A172 (cell line): Measurements from ENCODE around the gene DOK4. TPM values are rescaled to one million over a fixed set of nuclear protein-coding genes. Genes with fewer than 3 reads are reported as not detected.
A peak's percentile ranks its signal among the peaks of the same experiment; 100 is the strongest.
"Not testable (repeated sequence)": the region's sequence is repeated elsewhere in the genome, so short reads cannot be mapped to it uniquely, and the experiment has no call there.

Source experiments
- DNase-seq: peaks from one replicate; pipeline ENCODE4 v3.0.0-alpha.2; 2015; ENCODE audit warnings: low spot score
- total RNA-seq: library from RNA; depleted of rRNA; stranded (reverse); fragments of >200 nt; shearing (Covaris generic); gene quantifications from 2 replicates; pipeline ENCODE4 v1.2.3, GENCODE V29; 2014

DOK4 gene
- total RNA-seq, 1 experiment from 2014 or later, result 78.6 TPM

- no peak for DNase-seq
These were observed 15.9 kb upstream of the DOK4 start for GRCh38 chr16:57502048-57502775.

- DNase-seq, result no peak
These were observed 15.2 kb upstream of the DOK4 start for GRCh38 chr16:57501492-57501891.

GRCh38 chr16:57500578-57501111 lies 14.4 kb upstream of the DOK4 start:
- DNase-seq, result no peak

- not testable (repeated sequence) for DNase-seq
These were observed 13.6 kb upstream of the DOK4 start for GRCh38 chr16:57499941-57500340.

GRCh38 chr16:57498031-57498430 lies 11.7 kb upstream of the DOK4 start:
- no peak for DNase-seq

- no peak for DNase-seq
These were observed 10.8 kb upstream of the DOK4 start for GRCh38 chr16:57497121-57497520.

- DNase-seq, result no peak
These were observed 7.5 kb upstream of the DOK4 start for GRCh38 chr16:57493767-57494166.

GRCh38 chr16:57489229-57489628 lies 2.9 kb upstream of the DOK4 start:
- DNase-seq, result no peak

- no peak for DNase-seq
These were observed 853 bp upstream of the DOK4 start for GRCh38 chr16:57486858-57487834.

- no peak for DNase-seq
These were observed 990 bp downstream of the DOK4 start for GRCh38 chr16:57485091-57485915.

- DNase-seq, result no peak
These were observed 1.7 kb downstream of the DOK4 start for GRCh38 chr16:57484515-57485005.

- DNase-seq, result no peak
These were observed 2.4 kb downstream of the DOK4 start for GRCh38 chr16:57483725-57484514.

GRCh38 chr16:57482845-57483545 lies 3.3 kb downstream of the DOK4 start:
- DNase-seq, result no peak

GRCh38 chr16:57481421-57481820 lies 4.9 kb downstream of the DOK4 start:
- DNase-seq, result no peak

GRCh38 chr16:57480754-57481230 lies 5.5 kb downstream of the DOK4 start:
- DNase-seq, result no peak

GRCh38 chr16:57479976-57480753 lies 6.1 kb downstream of the DOK4 start:
- DNase-seq, result peak; percentile 77

GRCh38 chr16:57479205-57479975 lies 6.9 kb downstream of the DOK4 start:
- peak; percentile 87 for DNase-seq
